ENCODE measurements around the gene C2CD4A.
"Not testable (repeated sequence)": the region's sequence is repeated elsewhere in the genome, so short reads cannot be mapped to it uniquely, and the experiment has no call there.

The C2CD4A gene

GRCh38 chr15:62027916-62028315 is 38.9 kb upstream of the C2CD4A start:
- TF ChIP-seq CTCF (IDR thresholded peaks at IDR 0.05; ENCODE audit: borderline replicate concordance, control extremely low read depth, extremely low read depth, insufficient read depth, missing control alignments), result no peak
- DNase-seq (ENCODE audit: low spot score), result no peak
- in situ Hi-C loops (cut with MboI; ENCODE audit: low sequenced_read_pairs, unreplicated experiment), result no loop called here

- in situ Hi-C loops (cut with MboI; ENCODE audit: low sequenced_read_pairs, unreplicated experiment), result no loop called here
- DNase-seq (ENCODE audit: low spot score), result no peak
- no peak for TF ChIP-seq CTCF (IDR thresholded peaks at IDR 0.05; ENCODE audit: borderline replicate concordance, control extremely low read depth, extremely low read depth, insufficient read depth, missing control alignments)
Measured at GRCh38 chr15:62035256-62035924, 31.4 kb upstream of the C2CD4A start.

GRCh38 chr15:62046078-62046743 is 20.6 kb upstream of the C2CD4A start:
- no peak for TF ChIP-seq CTCF (IDR thresholded peaks at IDR 0.05; ENCODE audit: borderline replicate concordance, control extremely low read depth, extremely low read depth, insufficient read depth, missing control alignments)
- DNase-seq (ENCODE audit: low spot score), result peak; percentile 26
- in situ Hi-C loops (cut with MboI; ENCODE audit: low sequenced_read_pairs, unreplicated experiment), result no loop called here

GRCh38 chr15:62047282-62047827 is 19.4 kb upstream of the C2CD4A start:
- no peak for DNase-seq (ENCODE audit: low spot score)
- TF ChIP-seq CTCF (IDR thresholded peaks at IDR 0.05; ENCODE audit: borderline replicate concordance, control extremely low read depth, extremely low read depth, insufficient read depth, missing control alignments), result no peak
- in situ Hi-C loops (cut with MboI; ENCODE audit: low sequenced_read_pairs, unreplicated experiment), result no loop called here

- in situ Hi-C loops (cut with MboI; ENCODE audit: low sequenced_read_pairs, unreplicated experiment); DNase-seq (ENCODE audit: low spot score): not testable (repeated sequence)
Measured at GRCh38 chr15:62048254-62048653, 18.5 kb upstream of the C2CD4A start.

GRCh38 chr15:62050115-62050514 is 16.7 kb upstream of the C2CD4A start:
- in situ Hi-C loops (cut with MboI; ENCODE audit: low sequenced_read_pairs, unreplicated experiment), result no loop called here
- TF ChIP-seq CTCF (IDR thresholded peaks at IDR 0.05; ENCODE audit: borderline replicate concordance, control extremely low read depth, extremely low read depth, insufficient read depth, missing control alignments), result no peak
- no peak for DNase-seq (ENCODE audit: low spot score)

GRCh38 chr15:62051166-62051565 is 15.6 kb upstream of the C2CD4A start:
- DNase-seq (ENCODE audit: low spot score), result no peak
- no peak for TF ChIP-seq CTCF (IDR thresholded peaks at IDR 0.05; ENCODE audit: borderline replicate concordance, control extremely low read depth, extremely low read depth, insufficient read depth, missing control alignments)
- in situ Hi-C loops (cut with MboI; ENCODE audit: low sequenced_read_pairs, unreplicated experiment), result no loop called here

Measured in GM13976 (cell line).